GM12801 (cell line): ENCODE measurements around the gene FBN1.

ENCODE experiments used
- TF ChIP-seq, protein P1 (sequence below): IDR thresholded peaks from one replicate; pipeline ENCODE4 v1.5.1; 2011; ENCODE audit warnings: control low read depth; ENCODE audit not compliant: insufficient read length; ENCODE audit errors: extremely low read depth

The FBN1 gene

DNA sequence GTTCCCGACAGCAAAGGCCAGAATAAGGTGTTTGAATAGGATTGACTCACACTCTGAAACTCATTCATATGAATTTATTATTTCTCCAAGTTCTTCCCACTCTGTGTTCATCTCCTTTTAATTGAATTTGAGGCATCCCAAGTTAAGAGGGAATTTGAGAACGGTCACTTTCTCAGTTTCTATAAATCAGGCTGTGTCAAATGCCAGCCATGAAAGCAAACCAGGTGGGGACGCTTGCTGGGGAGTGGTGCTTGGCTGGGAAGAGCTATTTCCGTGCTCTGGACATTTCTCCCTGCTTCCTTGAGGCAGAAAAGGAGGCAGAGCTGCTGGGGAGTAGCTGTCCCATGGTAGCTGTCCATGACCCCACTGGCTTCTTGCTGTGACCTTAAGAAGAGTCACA lies 116.6 kb downstream of the FBN1 start:
- TF ChIP-seq, protein P1, sequence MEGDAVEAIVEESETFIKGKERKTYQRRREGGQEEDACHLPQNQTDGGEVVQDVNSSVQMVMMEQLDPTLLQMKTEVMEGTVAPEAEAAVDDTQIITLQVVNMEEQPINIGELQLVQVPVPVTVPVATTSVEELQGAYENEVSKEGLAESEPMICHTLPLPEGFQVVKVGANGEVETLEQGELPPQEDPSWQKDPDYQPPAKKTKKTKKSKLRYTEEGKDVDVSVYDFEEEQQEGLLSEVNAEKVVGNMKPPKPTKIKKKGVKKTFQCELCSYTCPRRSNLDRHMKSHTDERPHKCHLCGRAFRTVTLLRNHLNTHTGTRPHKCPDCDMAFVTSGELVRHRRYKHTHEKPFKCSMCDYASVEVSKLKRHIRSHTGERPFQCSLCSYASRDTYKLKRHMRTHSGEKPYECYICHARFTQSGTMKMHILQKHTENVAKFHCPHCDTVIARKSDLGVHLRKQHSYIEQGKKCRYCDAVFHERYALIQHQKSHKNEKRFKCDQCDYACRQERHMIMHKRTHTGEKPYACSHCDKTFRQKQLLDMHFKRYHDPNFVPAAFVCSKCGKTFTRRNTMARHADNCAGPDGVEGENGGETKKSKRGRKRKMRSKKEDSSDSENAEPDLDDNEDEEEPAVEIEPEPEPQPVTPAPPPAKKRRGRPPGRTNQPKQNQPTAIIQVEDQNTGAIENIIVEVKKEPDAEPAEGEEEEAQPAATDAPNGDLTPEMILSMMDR = no peak

- TF ChIP-seq, protein P1 = no peak
Observed at GRCh38 chr15:48527517-48527916, 118.0 kb downstream of the FBN1 start.

DNA sequence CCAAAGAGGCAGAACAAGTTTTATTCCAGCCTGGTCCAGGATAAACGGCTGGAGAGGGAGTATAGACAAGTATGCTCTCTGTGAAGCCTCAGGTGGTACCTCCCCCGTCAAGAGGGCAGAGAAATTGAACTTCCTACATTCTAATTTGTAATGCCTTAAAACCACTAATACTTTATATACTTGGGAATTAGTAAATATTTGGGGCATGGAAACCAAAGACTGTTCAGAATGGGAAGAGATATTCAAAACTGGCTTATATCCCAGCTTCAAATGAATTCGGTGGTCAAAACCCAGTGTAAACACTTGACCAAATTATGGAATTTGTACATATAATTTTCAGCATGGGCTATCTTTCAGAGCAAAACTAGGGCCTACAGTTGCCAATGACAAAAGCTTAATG lies 122.6 kb downstream of the FBN1 start:
- TF ChIP-seq, protein P1 = no peak

DNA sequence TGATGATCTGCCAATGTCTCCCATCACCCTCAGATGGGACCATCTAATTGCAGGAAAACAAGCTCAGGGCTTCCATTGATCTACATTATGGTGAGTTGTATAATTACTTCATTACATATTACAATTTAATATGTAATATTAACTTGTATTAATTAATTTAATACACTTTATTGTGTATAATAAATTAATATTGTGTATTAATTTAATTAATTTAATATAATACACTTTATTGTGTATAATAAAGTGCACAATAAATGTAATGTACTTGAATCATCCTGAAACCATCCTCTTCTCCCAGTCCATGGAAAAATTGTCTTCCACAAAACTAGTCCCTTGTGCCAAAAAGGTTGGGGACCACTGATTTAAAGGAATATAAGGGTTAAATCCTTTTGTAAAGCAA lies 123.4 kb downstream of the FBN1 start:
- TF ChIP-seq, protein P1 = no peak

DNA sequence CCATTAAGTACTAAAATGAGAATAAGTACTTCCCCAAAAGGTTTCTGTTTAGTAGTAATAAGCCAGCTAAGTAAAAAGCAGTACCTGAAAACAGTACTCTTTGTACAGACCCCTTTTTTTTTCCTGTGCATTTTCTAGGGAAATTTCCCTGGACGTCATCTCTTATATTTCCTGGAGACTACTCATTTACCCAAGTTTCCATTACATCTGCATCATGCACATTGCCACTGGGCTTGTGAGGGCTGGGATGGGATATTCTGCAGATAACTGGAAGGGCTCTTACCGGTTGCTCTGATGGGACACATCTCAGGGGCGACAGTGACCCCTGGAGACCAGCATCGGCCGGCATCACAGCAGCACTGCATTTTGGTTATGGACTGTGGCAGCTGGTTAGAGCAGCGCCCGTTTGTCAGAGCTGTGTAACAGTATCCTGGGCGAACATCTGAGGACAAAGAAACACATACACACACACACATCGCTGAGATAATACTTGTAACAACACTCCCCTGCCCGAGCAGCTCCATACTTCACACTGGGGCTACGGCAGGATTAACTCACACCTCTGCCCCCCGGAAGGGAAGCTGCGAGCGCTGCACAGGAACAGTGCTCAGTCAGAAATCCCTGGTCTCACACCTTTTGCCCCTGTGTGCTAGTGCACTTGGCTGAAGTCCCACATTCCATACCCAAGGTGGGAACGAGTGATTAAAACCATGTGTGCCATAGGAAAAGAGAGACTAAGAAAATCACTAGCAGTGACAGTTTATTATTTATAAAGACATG lies 124.9 kb downstream of the FBN1 start:
- TF ChIP-seq, protein P1 = no peak

DNA sequence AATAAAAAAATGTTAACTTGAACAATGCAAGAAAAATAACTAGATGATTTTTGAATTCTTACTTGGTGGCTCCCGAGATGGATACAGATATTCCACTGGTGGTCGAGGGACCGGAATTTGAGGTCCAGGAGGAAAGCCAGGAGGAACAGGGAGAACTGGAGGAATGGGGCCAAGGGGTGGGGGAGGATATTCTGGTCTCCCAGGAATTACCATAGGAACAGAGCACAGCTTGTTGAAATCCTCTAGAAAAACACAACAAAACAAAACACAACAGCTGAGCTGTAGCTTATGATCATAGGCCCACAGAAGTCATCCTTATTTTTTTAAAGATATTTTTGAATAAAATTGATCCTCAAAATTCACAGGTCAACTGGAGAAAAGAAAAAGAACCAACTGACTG lies 129.4 kb downstream of the FBN1 start:
- TF ChIP-seq, protein P1 = no peak

- TF ChIP-seq, protein P1 = no peak
Observed at GRCh38 chr15:48515500-48515899, 130.0 kb downstream of the FBN1 start.
